TTC549 (cell line): ENCODE results near the gene BZW2.

Source experiments
- FAIRE-seq: peaks from 2 replicates; lab custom pipeline; 2012; peaks lifted over from hg19 to GRCh38; lab: Jason Lieb, UNC

Gene BZW2

DNA sequence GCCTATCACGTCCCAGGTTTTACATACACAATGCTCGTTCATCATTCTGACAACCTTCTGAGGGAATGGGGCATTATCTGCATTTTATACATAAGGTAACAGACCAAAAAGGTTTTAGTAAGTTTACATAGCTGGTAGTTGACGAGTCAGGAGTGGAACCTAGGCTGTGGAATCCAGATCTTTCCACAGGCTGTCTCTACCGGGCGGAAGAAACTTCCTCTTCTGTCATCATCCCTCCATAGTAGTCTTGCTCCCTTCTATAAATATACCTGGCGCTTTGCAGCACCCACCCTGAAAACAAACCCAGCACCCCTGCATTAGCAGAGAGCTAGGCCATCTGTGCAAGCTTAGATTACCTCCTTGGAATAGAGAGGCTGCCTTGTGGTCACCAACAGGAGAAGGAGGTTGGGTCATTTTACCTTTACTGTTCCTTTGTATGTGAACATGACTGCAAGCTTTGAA is 108.9 kb downstream of the BZW2 start:
- FAIRE-seq, result no peak

DNA sequence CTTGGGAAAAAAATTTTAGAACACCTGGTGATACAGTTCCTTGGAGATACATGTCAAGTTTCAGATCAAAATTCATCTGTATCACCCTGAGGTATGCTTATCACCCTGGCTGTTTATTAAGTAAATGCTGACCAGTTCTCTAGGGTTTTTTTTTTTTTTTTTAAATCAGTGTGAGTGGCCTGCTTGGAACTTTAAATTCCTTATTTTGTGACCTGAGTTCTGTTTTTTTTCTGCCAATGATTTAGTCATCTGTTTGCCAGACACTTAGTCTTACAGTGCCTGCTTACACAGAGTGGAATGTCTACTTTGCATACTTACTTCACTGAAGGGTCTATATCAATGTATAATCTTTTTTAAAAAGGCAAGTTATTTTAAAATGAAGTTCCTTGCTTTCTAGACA is 109.4 kb downstream of the BZW2 start:
- FAIRE-seq, result no peak
